Colonic mucosa (tissue), 4 donors: ENCODE results near the gene CCNB1. TPM values are rescaled to one million over a fixed set of nuclear protein-coding genes. Genes with fewer than 3 reads are reported as not detected.
"Not testable (repeated sequence)": the region's sequence is repeated elsewhere in the genome, so short reads cannot be mapped to it uniquely, and the experiment has no call there.

Experiments used
- DNase-seq: peaks from one replicate; pipeline ENCODE4 v3.0.0-alpha.2; 2020
- H3K27ac ChIP-seq: fragments of 200-600 bp; one replicate; pipeline ENCODE4 v1.8.0; 2021
- H3K27me3 ChIP-seq: fragments of 200-600 bp; one replicate; pipeline ENCODE4 v1.8.0; 2021
- H3K36me3 ChIP-seq: fragments of 200-600 bp; one replicate; pipeline ENCODE4 v1.8.0; 2021
- H3K4me1 ChIP-seq: fragments of 200-600 bp; one replicate; pipeline ENCODE4 v1.8.0; 2021; ENCODE audit warnings: mild to moderate bottlenecking
- H3K4me3 ChIP-seq: fragments of 200-600 bp; one replicate; pipeline ENCODE4 v1.8.0; 2021
- H3K9ac ChIP-seq, 2 donors: one replicate each; pipeline ENCODE4 v1.7.0; 2013; ENCODE audit warnings: control low read depth in 2 of 2, low read depth in 2 of 2, low read length in 2 of 2
- H3K9me3 ChIP-seq: fragments of 200-600 bp; one replicate; pipeline ENCODE4 v1.8.0; 2021
- CTCF ChIP-seq: fragments of 200-600 bp; IDR thresholded peaks from one replicate; pipeline ENCODE4 v1.8.0; 2022; ENCODE audit warnings: antibody characterized with exemption, mild to moderate bottlenecking
- intact Hi-C: fragments of 100-400 bp; cut with DNase I; formaldehyde crosslinking; loops from one replicate; pipeline ENCODE4 v1.14.1; 2022
- total RNA-seq, 2 donors: library from RNA; stranded (reverse); fragmentation: NEBNext Ultra II Directional in 1 of 2; extraction: Animal tissue kit (Norgen Biotek cat#: 25700) in 1 of 2; gene quantifications; one replicate each; pipeline ENCODE4 v1.2.1, GENCODE V29; 2021
- donor health status: healthy.
- donor health status: DM: no; HTN: no; CAD: no.
- donor health status: DM: no; HTN: no; CAD: no.

CCNB1 gene
- total RNA-seq, 2 donors from 2014 or later, result 43.1 to 189 TPM

GRCh38 chr5:69217151-69217511 lies 50.2 kb downstream of the CCNB1 start:
- H3K9me3 ChIP-seq, result no peaks in the 10 kb centered on the region
- DNase-seq, result no peak
- peak overlapping the region in 1 of 2 donors; percentile 21 for H3K9ac ChIP-seq
- intact Hi-C loops, result loop anchor here (10.0 kb wide), 1 partner anchor 52 kb away; the partner anchor contains the start of gene CCNB1
- peak overlapping the region; percentile 19 for H3K27ac ChIP-seq
- peaks cover 8% of the 10 kb centered on the region for H3K4me1 ChIP-seq
- H3K27me3 ChIP-seq, result no peaks in the 10 kb centered on the region
- H3K36me3 ChIP-seq, result no peaks in the 10 kb centered on the region
- peak overlapping the region; percentile 72 for H3K4me3 ChIP-seq
- no peak for TF ChIP-seq CTCF

GRCh38 chr5:69217548-69218526 lies 50.9 kb downstream of the CCNB1 start:
- intact Hi-C loops, result loop anchor here (10.0 kb wide), 1 partner anchor 53 kb away; the partner anchor contains the start of gene CCNB1
- TF ChIP-seq CTCF, result no peak

GRCh38 chr5:69219939-69220338 lies 53.0 kb downstream of the CCNB1 start:
- no peak for TF ChIP-seq CTCF
- H3K36me3 ChIP-seq, result no peaks in the 10 kb centered on the region
- intact Hi-C loops, result loop anchor here (10.0 kb wide), 1 partner anchor 55 kb away; the partner anchor contains the start of gene CCNB1
- H3K9ac ChIP-seq, result no peak overlapping the region
- no peak overlapping the region for H3K27ac ChIP-seq
- no peak overlapping the region for H3K4me3 ChIP-seq
- H3K9me3 ChIP-seq, result no peaks in the 10 kb centered on the region
- no peaks in the 10 kb centered on the region for H3K27me3 ChIP-seq
- peaks cover 8% of the 10 kb centered on the region for H3K4me1 ChIP-seq
- DNase-seq, result no peak

More at GRCh38 chr5:69217548-69218526, 50.9 kb downstream of the CCNB1 start:
- H3K4me3 ChIP-seq, result peak overlapping the region; percentile 72
- H3K4me1 ChIP-seq, result peaks cover 8% of the 10 kb centered on the region
- peak overlapping the region; percentile 93 for H3K27ac ChIP-seq
- H3K36me3 ChIP-seq, result no peaks in the 10 kb centered on the region
- no peaks in the 10 kb centered on the region for H3K9me3 ChIP-seq
- DNase-seq, result peak; percentile 99
- peak overlapping the region; percentile 89 to 94 for H3K9ac ChIP-seq
- H3K27me3 ChIP-seq, result no peaks in the 10 kb centered on the region

- H3K27me3 ChIP-seq, DNase-seq, H3K4me1 ChIP-seq, H3K36me3 ChIP-seq, intact Hi-C loops, H3K27ac ChIP-seq, H3K9ac ChIP-seq, H3K4me3 ChIP-seq, H3K9me3 ChIP-seq: not testable (repeated sequence)
Measured at GRCh38 chr5:69220371-69220770, 53.4 kb downstream of the CCNB1 start.

- H3K4me1 ChIP-seq, H3K4me3 ChIP-seq, H3K27me3 ChIP-seq, H3K36me3 ChIP-seq, intact Hi-C loops, H3K27ac ChIP-seq, H3K9ac ChIP-seq, H3K9me3 ChIP-seq, DNase-seq: not testable (repeated sequence)
Measured at GRCh38 chr5:69220833-69221232, 53.9 kb downstream of the CCNB1 start.

- intact Hi-C loops, result no loop called here
Measured at GRCh38 chr5:69224520-69224919, 57.6 kb downstream of the CCNB1 start.

More at GRCh38 chr5:69224520-69224919, 57.6 kb downstream of the CCNB1 start:
- no peaks in the 10 kb centered on the region for H3K9me3 ChIP-seq
- no peak overlapping the region for H3K4me3 ChIP-seq
- no peaks in the 10 kb centered on the region for H3K27me3 ChIP-seq
- no peak for DNase-seq
- no peaks in the 10 kb centered on the region for H3K4me1 ChIP-seq
- H3K27ac ChIP-seq, result no peak overlapping the region
- H3K9ac ChIP-seq, result no peak overlapping the region
- no peaks in the 10 kb centered on the region for H3K36me3 ChIP-seq
- no peak for TF ChIP-seq CTCF
